GM18858 (cell line): ENCODE data around the gene ARID5A.
"Not testable (repeated sequence)": the region's sequence is repeated elsewhere in the genome, so short reads cannot be mapped to it uniquely, and the experiment has no call there.

ENCODE experiments used
- ATAC-seq: cut with Tn5 transposase; IDR thresholded peaks from one replicate; pipeline ENCODE4 v1.9.1; 2021; ENCODE audit not compliant: unreplicated experiment

ARID5A gene

DNA sequence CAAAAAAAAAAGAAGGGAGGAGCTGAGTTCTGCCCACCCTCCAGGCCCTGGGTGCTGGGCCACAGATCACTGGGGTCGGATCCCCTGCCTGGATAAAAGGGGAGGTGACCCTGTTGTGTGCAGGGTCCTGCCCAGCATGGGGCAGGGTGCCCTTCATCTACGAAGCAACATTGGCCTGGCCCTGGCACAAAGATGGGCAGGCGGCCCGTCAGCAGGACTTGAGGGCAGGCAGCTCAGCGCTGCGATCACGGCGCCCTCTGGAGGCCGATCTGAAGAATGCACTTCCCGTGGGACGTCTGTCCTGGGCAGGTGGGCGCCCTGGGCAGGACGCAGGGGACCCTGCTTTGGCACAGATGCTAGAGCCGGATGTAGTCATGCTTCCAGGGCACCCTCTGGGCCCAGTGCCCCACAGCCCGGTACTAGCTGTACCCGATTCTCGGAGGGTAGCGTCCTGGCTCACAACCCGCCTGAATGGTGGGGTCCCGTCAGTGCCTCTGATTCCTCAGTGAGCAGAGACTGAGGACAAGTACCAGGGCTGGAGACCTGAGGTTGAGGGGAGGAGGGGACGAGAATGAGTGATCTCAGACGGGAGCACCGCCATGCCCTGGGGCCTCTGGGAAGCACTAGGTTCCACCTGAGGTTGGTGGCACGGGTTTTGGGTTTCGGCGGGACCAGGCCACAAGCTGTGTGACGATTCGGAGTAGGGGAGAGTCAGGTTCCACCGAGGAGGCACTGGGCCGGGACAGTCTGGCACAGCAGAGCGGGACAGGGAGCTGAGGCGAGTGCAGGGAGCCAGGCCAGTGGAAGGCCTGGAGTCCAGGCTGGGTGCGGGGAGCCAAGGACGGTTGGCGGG is 18.0 kb downstream of the ARID5A start:
- no peak for ATAC-seq

DNA sequence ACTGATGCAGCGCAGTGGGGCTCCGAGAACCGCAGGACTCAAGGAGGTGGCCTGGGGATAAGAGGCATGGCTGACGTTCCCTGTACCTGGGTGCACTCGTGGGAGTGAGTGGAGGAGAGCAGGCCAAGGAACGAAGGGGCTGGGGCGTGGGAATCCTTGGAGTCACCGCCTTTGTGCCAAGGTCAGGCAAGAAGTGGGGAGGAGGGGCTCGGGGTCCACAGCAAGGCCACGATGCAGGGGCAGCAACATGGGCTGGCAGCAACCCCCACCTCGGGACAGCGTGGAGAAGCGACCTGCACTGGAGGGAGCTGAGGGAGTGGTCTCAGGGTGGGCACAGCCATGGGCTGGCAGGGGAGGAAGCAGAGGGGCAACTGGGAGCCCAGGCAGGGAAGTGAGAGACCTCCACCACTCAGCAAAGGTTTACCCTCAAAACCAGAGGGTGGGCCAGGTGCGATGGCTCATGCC is 18.6 kb downstream of the ARID5A start:
- ATAC-seq = no peak

DNA sequence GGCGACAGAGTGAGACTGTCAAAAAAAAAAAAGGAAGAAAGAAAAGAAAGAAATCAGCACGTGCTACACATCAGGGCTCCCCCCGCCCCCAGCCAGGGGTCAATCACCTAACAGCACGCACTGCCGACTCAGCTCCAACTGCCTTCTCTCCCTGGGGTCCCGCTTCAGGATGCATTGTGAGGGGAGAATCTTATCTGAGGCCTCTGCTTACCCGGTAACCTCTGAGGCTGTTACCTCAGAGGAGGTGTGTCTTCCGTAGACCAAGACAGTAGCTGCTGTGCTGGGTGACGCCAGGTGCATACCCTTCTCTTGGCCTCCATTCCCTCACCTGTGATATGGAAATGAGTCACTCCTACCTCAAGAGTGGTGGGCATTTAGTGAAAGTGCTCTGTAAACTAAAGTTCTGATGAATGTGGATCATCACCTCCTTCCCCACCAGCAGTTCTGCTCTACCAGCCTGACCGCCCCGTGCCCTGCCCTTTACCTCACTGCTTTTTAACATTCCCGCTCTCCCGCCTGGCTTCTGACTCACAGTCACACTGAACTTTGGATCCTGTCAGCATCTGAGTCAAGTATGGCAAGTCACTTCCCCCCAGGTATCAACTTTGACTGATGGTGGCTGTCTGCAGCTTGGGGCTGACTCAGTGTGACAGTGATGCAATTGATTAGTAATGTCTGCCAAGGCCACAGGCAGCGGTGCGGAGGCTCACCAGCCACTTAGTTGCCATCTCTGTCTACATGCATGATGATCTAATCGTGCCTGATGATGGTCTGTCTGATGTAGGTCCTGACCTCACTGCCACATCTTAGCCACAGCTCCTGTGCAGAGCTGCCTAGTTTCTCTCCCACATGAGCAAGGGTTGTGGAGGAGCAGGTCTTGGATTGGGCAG is 20.1 kb downstream of the ARID5A start:
- ATAC-seq = no peak

DNA sequence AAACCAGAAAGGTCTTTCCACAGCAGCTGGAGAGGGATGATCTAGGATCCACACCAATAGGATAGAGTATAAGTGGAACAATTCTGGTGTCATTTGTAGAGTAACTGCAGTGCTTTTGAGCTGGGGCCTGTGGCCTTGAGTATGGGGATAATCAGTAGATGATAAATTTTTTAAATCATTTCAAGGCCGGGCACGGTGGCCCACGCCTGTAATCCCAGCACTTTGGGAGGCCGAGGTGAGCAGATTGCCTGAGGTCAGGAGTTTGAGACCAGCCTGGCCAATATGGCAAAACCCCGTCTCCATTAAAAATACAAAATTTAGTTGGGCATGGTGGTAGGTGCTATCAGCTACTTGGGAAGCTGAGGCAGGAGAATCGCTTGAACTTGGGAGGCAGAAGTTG is 20.9 kb downstream of the ARID5A start:
- not testable (repeated sequence) for ATAC-seq

DNA sequence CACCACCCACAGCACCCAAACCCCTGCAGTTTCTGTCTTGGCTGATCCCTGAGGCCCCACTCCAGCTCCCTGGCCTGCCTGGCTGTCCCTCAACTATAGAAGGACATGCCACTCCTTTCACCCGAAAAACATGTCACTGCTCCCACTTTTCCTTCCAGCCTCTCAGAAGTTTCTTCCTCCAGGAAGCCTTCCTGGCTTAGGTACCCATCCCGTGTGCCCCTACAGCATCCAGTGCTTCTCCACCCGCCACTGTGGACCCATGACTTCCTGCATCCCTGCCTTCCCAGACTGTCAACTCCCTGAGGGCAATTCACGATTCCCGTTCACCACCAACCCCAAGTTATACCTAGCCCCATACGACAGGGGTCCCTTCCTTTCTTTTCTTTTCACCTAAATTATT is 21.5 kb downstream of the ARID5A start:
- no peak for ATAC-seq

DNA sequence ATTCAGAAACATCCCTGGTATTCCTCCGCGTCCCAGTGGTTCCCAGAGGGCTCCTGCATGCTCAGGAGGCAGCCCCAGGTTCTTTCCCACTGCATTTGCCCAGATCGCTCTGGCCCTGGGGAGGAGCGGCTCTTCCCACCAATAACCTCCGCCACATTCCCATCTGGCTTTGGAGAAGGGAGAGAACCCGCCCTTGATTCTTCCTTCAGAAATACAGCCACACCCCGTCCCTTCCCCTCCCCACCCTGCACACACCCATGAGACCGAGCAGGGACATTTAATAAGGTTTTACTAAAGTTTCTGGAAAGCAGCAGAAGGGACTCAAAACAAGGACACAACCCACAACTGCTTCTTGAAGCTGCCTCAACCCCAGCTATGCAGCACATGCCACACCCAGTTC is 21.9 kb downstream of the ARID5A start:
- no peak for ATAC-seq

DNA sequence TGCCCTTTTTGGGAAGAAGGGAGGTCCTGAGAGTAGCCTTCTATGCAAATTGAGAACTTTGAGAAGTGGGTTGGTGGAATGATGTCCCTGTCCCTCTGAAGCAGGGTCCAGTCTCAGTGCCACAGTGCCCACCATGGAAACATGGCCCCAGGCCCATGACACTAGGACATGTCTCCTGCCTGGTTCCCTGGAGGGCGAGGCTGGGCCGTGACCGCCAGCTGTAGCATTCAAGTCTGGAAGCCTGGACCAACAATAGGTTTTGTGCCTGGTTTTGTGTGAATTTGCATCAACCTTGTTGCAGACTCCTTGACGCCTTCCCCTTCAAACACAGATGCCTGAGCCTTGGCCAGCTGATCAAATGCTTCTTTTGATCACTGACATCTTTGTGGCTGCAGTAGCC is 27.5 kb downstream of the ARID5A start:
- ATAC-seq = no peak

DNA sequence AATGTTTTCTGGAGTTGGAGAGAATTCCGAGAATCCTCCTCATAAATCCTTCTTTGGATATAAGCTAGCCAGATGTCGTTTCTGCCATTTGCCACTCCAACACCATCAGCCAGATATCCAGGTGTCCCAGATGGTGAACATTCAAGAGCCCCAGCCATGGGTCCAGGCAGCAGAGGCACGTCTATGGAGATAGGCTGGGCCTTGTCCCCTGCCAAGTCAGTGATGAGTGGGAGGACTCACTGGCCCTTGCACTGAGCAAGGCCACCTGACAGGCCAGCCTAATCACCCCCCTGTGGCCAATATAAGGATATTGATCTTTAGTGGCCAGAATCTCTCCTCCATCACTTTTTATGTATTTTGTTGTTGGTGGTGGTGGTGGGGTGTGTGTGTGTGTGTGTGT is 28.0 kb downstream of the ARID5A start:
- no peak for ATAC-seq

DNA sequence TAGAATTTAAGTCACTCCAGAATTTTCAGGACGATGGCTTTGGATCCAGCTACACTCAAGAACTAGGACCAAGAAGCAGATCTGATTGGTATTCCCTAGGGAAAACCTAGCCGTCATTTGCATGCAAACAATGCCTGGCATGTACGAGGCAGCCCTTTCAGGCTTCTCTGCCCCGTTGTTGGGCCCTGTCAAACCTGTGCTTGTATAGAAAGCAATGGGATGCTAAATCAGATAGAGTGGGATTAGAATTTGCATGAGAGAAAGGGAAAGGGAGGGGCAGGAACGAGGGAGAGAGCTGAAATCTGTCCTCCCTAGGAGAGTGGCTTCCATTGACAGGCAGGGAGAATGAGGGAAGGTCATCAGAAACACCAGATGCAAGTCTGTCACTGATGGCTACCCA is 28.6 kb downstream of the ARID5A start:
- ATAC-seq = no peak

DNA sequence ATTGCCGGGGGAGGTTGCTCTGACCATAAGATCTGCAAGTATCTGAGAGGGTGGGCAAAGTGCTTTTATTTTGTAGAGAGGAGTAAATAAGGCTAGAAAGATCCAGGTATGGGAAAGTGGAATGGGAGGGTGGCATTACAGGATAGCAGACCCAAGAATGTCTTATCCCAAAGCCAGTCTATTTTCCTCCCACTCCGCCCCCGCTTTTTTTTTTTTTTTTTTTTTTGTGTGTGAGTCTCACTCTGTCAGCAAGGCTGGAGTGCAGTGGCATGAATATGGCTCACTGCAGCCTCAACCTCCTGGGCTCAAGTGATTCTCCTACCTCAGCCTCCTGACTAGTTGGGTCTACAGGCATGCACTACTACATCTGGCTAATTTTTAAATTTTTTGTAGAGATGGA is 31.5 kb downstream of the ARID5A start:
- no peak for ATAC-seq

DNA sequence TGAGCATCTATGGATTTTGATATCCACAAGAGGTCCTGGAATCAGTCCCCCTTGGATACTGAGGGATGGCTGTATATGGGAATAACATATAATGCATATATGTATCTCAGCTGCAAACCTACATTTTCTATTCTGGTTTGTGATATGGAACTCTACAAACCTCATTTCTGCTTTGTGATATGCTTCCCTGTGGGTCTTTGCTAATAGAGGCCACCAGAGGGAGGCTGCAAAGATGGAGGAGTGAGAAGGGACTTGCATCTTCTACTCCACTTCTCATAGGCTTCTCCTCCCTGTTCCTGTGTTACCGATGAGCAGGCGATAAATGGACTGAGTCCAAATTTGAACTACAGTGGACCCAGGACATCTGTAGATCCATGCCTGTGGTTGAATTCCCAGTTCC is 37.8 kb downstream of the ARID5A start:
- ATAC-seq = no peak

DNA sequence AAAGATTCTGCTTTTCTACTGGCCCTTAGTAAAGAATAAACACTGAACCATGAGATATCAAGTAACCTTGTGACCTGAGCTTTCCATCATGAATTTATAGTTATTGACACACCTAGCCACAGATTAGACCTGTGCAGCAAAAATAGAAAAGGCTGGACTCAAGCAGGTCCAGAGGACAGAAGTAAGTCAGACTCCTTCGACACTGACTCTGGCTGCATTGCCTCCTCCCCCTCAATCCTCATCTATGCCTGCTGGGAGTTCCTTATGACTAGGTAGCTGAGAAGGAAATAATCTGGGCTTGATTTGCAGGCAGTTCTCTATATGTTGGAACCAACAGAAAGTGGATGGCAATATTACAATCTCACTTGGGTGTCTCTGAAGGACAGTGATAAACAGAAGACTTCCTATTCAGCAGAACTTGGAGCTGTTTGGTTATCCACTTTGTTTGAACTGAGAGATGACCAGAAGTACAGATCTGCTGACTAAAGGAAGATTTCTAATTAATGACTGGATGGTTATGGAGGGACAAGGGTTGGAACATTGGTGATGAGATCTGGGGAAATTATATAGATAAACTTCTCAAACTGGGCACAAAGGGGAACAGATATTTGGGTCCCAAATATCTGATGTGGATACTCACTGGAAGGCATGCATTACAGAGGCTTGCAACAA is 39.4 kb downstream of the ARID5A start:
- no peak for ATAC-seq

DNA sequence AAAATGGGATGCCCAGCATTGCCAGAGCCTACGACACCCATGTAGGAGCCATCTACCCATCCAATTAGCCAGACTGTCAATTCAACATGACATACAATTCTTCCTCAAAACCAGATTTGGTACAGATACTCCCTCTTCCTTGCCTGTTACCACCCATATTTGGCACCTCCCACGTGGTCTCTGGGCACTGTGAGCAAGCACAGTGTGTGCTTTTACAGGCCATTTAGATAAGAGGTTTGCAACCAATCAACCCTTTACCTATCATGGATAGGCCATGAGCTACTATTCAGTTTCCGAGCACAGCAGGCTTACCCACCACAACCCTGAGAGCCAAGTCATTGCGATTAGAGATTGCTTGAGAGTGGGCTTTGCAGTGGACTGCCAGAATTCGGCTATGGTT is 40.9 kb downstream of the ARID5A start:
- ATAC-seq = no peak

DNA sequence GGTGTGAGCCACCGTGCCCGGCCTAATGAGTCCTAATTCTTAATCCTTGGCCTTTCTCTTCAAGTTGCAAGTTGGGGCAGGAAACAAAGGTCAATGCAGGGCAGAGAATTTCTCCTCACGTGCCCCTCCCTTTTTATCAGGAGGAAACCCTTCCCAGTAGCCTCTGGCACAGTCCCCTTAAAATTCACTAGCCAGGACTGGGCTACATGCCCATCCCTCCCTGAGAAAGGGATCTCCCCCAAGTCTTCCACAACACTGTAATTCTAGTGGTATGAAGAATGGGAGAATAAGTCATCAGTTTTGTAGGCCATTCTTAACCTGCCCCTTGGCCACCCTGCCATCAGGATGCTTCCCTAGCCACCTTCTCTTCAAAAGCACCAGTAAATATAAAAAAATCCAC is 42.2 kb downstream of the ARID5A start:
- ATAC-seq = no peak

DNA sequence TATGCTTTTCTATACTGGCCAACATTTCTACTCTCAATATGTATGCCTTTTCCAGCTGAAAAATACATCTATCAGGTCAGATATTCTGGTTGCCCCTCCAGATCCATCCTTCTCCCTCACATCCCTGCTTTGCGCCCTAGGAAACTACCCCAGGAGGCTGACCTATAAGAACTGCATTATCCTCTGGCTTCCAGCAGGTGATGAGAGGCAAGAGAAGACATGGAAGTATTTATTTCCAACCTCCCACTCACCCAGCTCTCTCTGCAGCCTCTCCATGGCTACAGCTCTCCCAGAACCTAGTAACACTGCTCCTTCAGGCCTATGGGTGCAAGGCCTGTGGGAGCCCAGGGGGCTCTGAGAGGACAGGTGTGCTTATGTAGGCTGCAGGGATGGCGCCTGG is 42.9 kb downstream of the ARID5A start:
- no peak for ATAC-seq

DNA sequence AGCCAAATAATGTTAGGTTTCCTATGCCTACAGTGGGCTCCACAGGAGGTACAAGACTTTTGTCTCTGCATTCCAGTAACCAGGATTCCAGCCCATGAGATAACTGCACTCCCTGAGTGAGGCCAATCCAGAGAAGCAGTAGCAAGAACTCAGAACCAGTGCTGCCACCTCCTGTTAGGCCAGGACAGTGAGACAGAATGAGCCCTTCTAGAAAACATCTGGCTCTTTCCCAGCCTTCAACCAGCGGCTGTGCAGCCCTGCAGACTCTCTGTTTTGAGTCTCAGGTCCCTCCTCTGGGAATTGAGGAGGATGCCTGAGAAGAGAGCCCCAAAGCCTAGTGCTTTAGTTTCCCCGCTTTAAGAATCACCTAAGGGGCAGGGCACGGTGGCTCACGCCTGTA is 44.2 kb downstream of the ARID5A start:
- ATAC-seq = no peak

DNA sequence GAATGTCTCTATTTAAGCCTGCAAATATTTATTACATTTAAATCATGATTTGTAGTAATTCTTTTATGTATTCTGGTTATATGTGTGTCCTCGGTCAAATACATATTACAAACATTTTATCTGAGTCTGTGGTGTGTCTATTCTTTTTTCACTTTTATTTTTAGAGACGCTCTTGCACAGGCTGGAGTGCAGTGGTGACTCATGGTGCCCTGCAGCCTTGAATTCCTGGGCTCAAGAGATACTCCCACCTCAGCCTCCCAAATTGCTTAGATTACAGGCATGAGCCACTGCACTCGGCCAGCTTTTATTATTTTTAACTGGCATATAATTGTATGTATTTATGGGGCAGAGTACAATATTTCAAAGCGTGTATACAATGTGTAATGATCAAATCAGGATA is 47.5 kb downstream of the ARID5A start:
- ATAC-seq = no peak

DNA sequence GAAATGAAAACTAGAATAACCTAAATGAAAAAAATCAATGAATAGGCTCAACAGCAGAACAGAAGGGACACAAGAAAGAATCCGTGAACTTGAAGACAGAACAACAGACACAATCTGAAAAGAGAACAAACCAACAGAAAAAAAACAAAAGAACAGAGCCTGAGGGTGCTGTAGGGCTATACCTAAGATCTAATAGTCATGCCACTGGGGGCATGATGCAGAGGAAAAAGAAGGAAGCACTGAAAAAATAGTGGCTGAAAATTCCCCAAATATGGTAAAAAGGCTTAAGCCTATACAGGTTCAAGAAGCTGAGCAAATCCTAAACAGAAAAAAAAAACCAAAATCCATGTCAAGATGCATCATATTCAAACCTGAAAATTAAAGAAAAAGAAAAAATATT is 51.3 kb downstream of the ARID5A start:
- no peak for ATAC-seq

DNA sequence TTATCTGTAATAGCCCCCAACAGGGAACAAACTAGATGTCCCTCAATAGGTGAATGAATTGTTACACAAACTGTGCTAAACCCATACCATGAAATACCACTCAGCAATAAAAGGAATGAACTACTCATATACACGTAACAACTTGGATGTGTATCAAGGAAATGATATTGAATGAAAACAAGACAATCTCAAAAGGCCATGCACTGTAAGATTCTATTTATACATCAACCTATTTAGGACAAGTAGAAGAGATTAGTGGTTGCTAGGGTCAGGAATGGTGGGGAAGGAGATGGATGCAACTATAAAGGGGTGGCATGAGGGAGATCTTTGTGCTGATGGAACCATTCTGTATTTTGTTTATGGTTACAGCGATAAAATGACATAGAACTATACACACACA is 54.5 kb downstream of the ARID5A start:
- no peak for ATAC-seq

DNA sequence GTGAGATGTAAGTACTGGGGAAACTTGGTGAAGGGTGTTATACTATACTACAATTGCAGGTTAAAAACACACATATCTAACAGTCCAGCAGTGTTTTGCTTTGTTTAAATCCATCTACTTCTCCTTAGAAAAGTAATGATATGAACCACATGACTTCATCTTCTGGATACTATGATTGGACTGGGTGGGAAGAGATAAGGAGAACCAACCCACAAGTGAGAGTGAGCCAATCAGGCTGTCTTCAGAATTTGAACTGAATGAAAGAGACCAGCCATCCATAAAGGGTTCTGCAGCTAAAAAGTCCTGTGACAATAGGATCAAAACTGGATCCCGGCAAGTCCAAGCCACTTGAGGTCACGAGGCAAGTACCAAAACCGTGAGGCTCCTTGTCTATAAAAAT is 54.9 kb downstream of the ARID5A start:
- ATAC-seq = no peak

DNA sequence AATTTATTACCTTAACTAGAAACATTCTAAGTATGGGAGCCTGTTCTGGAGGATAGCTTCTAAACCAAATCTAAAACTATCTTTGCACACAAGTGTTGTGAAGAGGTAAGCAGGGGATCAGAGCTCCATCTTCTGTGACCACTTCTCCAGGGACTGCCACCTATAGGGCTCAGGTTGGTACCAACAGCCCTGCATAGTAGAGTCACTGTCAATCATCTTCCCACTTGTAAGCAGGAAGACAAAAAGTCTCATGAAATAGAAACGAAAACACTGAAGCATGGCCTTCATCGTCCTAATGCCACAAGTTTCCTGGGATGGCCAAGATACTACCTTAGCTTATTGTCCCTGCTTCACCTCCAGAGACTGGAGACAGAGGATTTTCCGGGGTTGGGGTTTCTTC is 57.7 kb downstream of the ARID5A start:
- no peak for ATAC-seq
